MM.1S (cell line): ENCODE measurements around the gene SLX4IP.

Experiments used
- DNase-seq: peaks from one replicate; pipeline ENCODE4 v3.0.0-alpha.2; 2015
- H2AFZ ChIP-seq: fragments of 300-600 bp; sonication (generic); 2 replicates; pipeline ENCODE4 v1.6.0; 2016; ENCODE audit warnings: antibody characterized with exemption, low read length
- H3F3A ChIP-seq: fragments of 300-600 bp; sonication (generic); 2 replicates; pipeline ENCODE4 v1.6.1; 2016; ENCODE audit warnings: mild to moderate bottlenecking, antibody characterized with exemption, low read length, moderate library complexity, mixed read lengths; ENCODE audit not compliant: insufficient read depth
- H3K27ac ChIP-seq: fragments of 300-600 bp; sonication (generic); 2 replicates; pipeline ENCODE4 v1.5.1; 2016; ENCODE audit warnings: mild to moderate bottlenecking, low read length
- H3K27me3 ChIP-seq: fragments of 300-600 bp; sonication (generic); replicated peaks from 2 replicates; pipeline ENCODE4 v1.6.0; 2016; ENCODE audit warnings: low read length; ENCODE audit not compliant: insufficient read depth
- H3K36me3 ChIP-seq: fragments of 300-600 bp; sonication (generic); replicated peaks from 2 replicates; pipeline ENCODE4 v1.6.1; 2016; ENCODE audit warnings: mild to moderate bottlenecking, low read length, mixed read lengths; ENCODE audit not compliant: insufficient read depth
- H3K4me1 ChIP-seq: fragments of 300-600 bp; sonication (generic); 2 replicates; pipeline ENCODE4 v1.6.1; 2016; ENCODE audit warnings: low read length, mixed read lengths
- H3K4me2 ChIP-seq: fragments of 300-600 bp; sonication (generic); 2 replicates; pipeline ENCODE4 v1.6.0; 2016; ENCODE audit warnings: low read depth, low read length
- H3K4me3 ChIP-seq: fragments of 300-600 bp; sonication (generic); 2 replicates; pipeline ENCODE4 v1.5.1; 2016; ENCODE audit warnings: low read length, mixed read lengths
- H3K79me2 ChIP-seq: fragments of 300-600 bp; sonication (generic); 2 replicates; pipeline ENCODE4 v1.6.1; 2016; ENCODE audit warnings: mixed run types, low read length, mixed read lengths
- H3K9ac ChIP-seq: fragments of 300-600 bp; sonication (generic); 2 replicates; pipeline ENCODE4 v1.6.1; 2016; ENCODE audit warnings: low read length, mixed read lengths
- H3K9me2 ChIP-seq: fragments of 300-600 bp; sonication (generic); replicated peaks from 2 replicates; pipeline ENCODE4 v1.6.1; 2016; ENCODE audit warnings: mild to moderate bottlenecking, low read length, mixed read lengths; ENCODE audit not compliant: insufficient read depth
- H3K9me3 ChIP-seq: fragments of 300-600 bp; sonication (generic); replicated peaks from 2 replicates; pipeline ENCODE4 v1.6.1; 2016; ENCODE audit warnings: mild to moderate bottlenecking, low read length, mixed read lengths; ENCODE audit not compliant: insufficient read depth
- H4K20me1 ChIP-seq: fragments of 300-600 bp; sonication (generic); 2 replicates; pipeline ENCODE4 v1.6.1; 2016; ENCODE audit warnings: mild to moderate bottlenecking, low read length, moderate library complexity, mixed read lengths; ENCODE audit not compliant: insufficient read depth
- EZH2 ChIP-seq: fragments of 300-600 bp; sonication (generic); optimal IDR thresholded peaks from 2 replicates; pipeline ENCODE3; 2017; ENCODE audit warnings: low read depth, mild to moderate bottlenecking, antibody characterized with exemption, low read length, mixed read lengths
- EZH2phosphoT487 ChIP-seq: fragments of 300-600 bp; sonication (generic); IDR thresholded peaks from 2 replicates; pipeline ENCODE4 v1.6.1; 2018; ENCODE audit warnings: antibody characterized with exemption, low read length
- TF ChIP-seq, protein P1 (sequence below): fragments of 300-600 bp; sonication (generic); IDR thresholded peaks from 2 replicates; pipeline ENCODE4 v1.5.1; 2016; ENCODE audit warnings: antibody characterized with exemption, low read length, mixed read lengths

The SLX4IP gene

DNA sequence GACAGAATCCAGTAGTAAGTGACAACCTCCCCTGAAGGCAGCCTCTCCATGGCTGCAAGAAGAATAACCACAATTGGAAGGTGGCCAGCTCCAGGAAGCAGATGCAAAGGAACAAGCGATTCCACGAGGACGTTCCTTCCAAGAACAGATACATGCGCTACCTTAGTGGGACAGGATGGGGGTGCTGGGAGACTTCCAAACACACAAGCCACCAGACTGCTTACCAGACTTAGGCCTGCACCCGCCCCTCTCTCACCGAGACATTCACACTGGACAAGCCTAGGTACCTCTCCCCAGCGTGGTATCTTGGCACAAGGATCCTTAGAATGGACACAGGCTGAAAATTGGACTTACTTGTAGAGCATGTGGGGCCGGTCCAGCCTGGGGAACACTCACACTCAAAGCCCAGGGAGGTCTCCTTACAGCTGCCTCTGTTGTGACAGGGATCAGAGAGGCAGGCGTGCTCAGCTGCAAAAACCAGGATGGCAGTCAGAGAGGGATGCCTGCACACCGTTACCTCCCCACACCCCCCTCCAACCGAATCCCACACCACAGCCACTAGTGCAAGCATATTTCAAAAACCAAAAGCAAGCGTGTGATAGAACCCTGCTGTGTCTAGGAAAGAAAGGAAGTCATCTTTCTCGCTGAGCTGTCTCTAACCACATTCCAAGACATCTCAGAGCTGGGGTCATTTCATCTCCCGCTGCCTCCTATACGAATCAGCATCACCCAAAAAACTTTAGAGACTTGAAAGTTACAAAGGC lies 216.3 kb downstream of the SLX4IP start:
- H3K79me2 ChIP-seq, result no peaks in the 10 kb centered on the region
- H2AFZ ChIP-seq, result no peak overlapping the region
- peaks cover 3% of the 10 kb centered on the region for H3K36me3 ChIP-seq
- no peak for DNase-seq
- no peaks in the 10 kb centered on the region for H3F3A ChIP-seq
- H4K20me1 ChIP-seq, result no peaks in the 10 kb centered on the region
- no peak overlapping the region for H3K4me2 ChIP-seq
- no peak overlapping the region for H3K9ac ChIP-seq
- H3K27ac ChIP-seq, result no peak overlapping the region
- no peak overlapping the region for H3K4me3 ChIP-seq
- H3K9me2 ChIP-seq, result no peaks in the 10 kb centered on the region
- no peaks in the 10 kb centered on the region for H3K27me3 ChIP-seq
- no peaks in the 10 kb centered on the region for H3K9me3 ChIP-seq
- H3K4me1 ChIP-seq, result no peaks in the 10 kb centered on the region
- TF ChIP-seq EZH2phosphoT487 (no peak), EZH2 (no peak)
- TF ChIP-seq, protein P1, sequence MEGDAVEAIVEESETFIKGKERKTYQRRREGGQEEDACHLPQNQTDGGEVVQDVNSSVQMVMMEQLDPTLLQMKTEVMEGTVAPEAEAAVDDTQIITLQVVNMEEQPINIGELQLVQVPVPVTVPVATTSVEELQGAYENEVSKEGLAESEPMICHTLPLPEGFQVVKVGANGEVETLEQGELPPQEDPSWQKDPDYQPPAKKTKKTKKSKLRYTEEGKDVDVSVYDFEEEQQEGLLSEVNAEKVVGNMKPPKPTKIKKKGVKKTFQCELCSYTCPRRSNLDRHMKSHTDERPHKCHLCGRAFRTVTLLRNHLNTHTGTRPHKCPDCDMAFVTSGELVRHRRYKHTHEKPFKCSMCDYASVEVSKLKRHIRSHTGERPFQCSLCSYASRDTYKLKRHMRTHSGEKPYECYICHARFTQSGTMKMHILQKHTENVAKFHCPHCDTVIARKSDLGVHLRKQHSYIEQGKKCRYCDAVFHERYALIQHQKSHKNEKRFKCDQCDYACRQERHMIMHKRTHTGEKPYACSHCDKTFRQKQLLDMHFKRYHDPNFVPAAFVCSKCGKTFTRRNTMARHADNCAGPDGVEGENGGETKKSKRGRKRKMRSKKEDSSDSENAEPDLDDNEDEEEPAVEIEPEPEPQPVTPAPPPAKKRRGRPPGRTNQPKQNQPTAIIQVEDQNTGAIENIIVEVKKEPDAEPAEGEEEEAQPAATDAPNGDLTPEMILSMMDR, result no peak

DNA sequence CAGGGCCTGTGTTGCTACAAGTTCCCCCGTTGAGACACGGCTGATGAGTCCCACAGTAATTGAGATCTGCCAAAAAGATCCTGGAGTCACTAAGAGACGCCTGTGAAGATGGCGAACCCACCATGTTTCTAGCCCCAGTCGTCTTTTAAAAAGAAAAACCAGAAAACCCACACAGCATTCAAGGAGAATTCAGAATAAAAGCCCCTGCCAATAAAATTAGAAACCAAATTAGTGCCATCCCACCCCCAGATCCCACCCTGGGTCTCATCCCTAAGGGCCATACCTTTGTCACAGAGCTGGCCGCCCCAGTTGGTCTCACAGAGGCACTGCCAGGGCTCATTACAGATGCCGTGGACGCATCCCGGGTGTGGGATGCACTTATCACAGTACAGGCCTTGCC lies 217.1 kb downstream of the SLX4IP start:
- H3K27ac ChIP-seq, result no peak overlapping the region
- no peaks in the 10 kb centered on the region for H3K9me2 ChIP-seq
- no peaks in the 10 kb centered on the region for H4K20me1 ChIP-seq
- H2AFZ ChIP-seq, result no peak overlapping the region
- no peak for TF ChIP-seq EZH2
- TF ChIP-seq, protein P1, result no peak
- no peak for TF ChIP-seq EZH2phosphoT487
- H3K9ac ChIP-seq, result no peak overlapping the region
- no peak for DNase-seq
- H3K36me3 ChIP-seq, result peaks cover 3% of the 10 kb centered on the region
- H3K79me2 ChIP-seq, result no peaks in the 10 kb centered on the region
- H3F3A ChIP-seq, result no peaks in the 10 kb centered on the region
- no peak overlapping the region for H3K4me3 ChIP-seq
- no peaks in the 10 kb centered on the region for H3K9me3 ChIP-seq
- H3K27me3 ChIP-seq, result no peaks in the 10 kb centered on the region
- H3K4me1 ChIP-seq, result no peaks in the 10 kb centered on the region
- H3K4me2 ChIP-seq, result no peak overlapping the region

DNA sequence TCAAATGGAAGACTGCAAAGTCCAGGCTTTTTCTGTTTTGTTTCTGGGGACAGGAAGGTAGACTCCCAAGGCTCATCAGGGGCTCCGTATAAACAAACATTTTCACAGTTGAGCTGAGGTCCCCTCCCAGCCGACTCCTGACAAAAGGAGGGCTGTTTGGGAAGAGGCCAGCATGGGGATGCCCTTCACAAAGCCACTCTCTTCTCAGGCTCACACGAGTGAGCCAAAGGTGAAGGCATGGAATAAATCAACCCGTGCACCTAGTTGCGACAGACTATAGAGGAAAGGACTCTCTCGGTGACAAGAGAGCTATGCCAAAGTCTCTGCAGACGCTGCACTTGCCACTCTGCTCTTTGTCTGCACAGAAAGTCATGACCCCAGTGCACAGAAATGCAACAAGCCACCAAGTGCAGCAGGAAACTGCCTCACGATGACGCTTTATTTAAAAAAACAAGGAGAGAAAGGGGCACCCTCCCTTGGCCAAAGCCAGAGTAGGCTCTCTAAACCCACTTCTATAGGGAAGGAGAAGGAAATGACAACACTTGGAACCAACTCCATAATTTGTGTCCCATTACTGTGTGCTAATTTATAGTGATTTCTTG lies 217.7 kb downstream of the SLX4IP start:
- TF ChIP-seq EZH2phosphoT487, result no peak
- TF ChIP-seq, protein P1, result no peak
- TF ChIP-seq EZH2, result no peak
- Histone ChIP-seq H3K9me3 (no peaks in the 10 kb centered on the region), H3K4me3 (no peak overlapping the region), H3K27me3 (no peaks in the 10 kb centered on the region), H3K9ac (no peak overlapping the region), H3K79me2 (no peaks in the 10 kb centered on the region), H3K27ac (no peak overlapping the region), H3K36me3 (peaks cover 3% of the 10 kb centered on the region), H4K20me1 (no peaks in the 10 kb centered on the region), H3K4me1 (no peaks in the 10 kb centered on the region), H2AFZ (no peak overlapping the region), H3F3A (no peaks in the 10 kb centered on the region), H3K9me2 (no peaks in the 10 kb centered on the region), H3K4me2 (no peak overlapping the region)
- no peak for DNase-seq
